Activated CD4-positive, alpha-beta T cell treated with anti-CD3 and anti-CD28 coated beads, Interleukin-2, amount 10 ng/mL, durations not matched to agents 7 days and 5 days (primary cell): ENCODE measurements around the gene CFAP65. TPM values are rescaled to one million over a fixed set of nuclear protein-coding genes. Genes with fewer than 3 reads are reported as not detected.

Source experiments
- CTCF ChIA-PET: fragments of 350-600 bp; sonication (Branson Sonifier 250); formaldehyde crosslinking; loops from one replicate; lab custom pipeline; 2021; ENCODE audit warnings: antibody characterized with exemption; lab: Charles Lee
- POLR2A ChIA-PET: fragments of 350-600 bp; sonication (Branson Sonifier 250); formaldehyde crosslinking; loops from one replicate; lab custom pipeline; 2021; ENCODE audit warnings: antibody characterized with exemption; lab: Charles Lee
- DNase-seq: peaks from one replicate; pipeline ENCODE4 v3.0.0-alpha.2; 2020
- H3K27ac Mint-ChIP-seq: one replicate; pipeline ENCODE4 v1.8.0; 2021; ENCODE audit warnings: mild to moderate bottlenecking, moderate library complexity, mixed read lengths
- H3K27me3 Mint-ChIP-seq: one replicate; pipeline ENCODE4 v1.8.0; 2021; ENCODE audit warnings: mixed read lengths
- H3K36me3 Mint-ChIP-seq: one replicate; pipeline ENCODE4 v1.8.0; 2021; ENCODE audit warnings: low read depth, mixed read lengths
- H3K4me1 Mint-ChIP-seq: one replicate; pipeline ENCODE4 v1.8.0; 2021; ENCODE audit warnings: mixed read lengths
- H3K4me3 Mint-ChIP-seq: one replicate; pipeline ENCODE4 v1.8.0; 2021; ENCODE audit warnings: mild to moderate bottlenecking, moderate library complexity, mixed read lengths
- H3K9me3 Mint-ChIP-seq: one replicate; pipeline ENCODE4 v1.8.0; 2021; ENCODE audit warnings: mixed read lengths
- total RNA-seq, 2 experiments: library from RNA; stranded (reverse); gene quantifications; one replicate each; pipeline ENCODE4 v1.2.3, GENCODE V29; 2021

CFAP65 gene
- total RNA-seq, 2 experiments from 2014 or later: not detected

DNA sequence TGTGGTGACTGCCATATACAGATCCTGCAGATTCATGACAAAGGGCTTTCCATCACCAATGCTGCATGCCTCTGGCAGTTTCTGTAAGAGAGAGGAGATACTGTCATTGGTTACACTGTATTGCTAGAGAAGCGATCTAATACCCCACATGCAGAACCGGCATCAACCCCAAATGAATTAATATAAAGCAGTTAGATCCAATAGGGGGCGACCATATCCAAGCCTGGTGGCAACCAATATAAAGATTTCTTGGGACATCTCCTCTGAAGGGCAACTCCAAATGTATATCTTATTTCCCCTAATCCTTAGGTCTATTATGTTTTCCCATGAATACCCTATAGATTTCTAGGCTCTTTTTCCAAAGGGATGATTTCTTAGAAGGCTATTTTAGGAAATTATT, 36.8 kb upstream of the CFAP65 start:
- ChIA-PET POLR2A (no interaction called here), CTCF (interaction anchor here (1.0 to 3.1 kb wide), 2 partner anchors 19 to 78 kb away, joined by 3 to 9 read pairs; no protein-coding TSS in a partner anchor)
- peaks cover 12% of the 10 kb centered on the region for H3K36me3 Mint-ChIP-seq
- no peak overlapping the region for H3K4me3 Mint-ChIP-seq
- DNase-seq: no peak
- no peaks in the 10 kb centered on the region for H3K27me3 Mint-ChIP-seq
- no peaks in the 10 kb centered on the region for H3K4me1 Mint-ChIP-seq
- H3K27ac Mint-ChIP-seq: no peak overlapping the region
- H3K9me3 Mint-ChIP-seq: no peaks in the 10 kb centered on the region

DNA sequence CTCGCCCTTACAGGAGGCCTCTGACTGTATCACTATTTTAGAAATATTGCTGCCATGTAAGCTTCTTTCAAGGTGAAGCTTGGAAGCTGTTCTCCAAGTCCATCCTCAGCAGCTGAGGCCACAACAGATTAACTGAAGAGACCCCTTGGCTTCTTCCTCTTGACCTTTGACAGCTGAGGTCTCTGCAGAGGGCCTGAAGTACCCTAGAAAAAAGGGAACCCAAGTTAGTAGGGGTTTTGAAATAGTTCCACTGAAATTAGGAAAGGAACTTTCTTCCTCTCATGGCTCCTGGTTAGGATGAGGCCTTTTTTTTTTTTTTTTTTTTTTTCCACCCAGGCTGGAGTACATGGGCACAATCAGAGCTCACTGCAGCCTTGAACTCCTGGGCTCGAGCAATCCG, 34.9 kb upstream of the CFAP65 start:
- POLR2A ChIA-PET: no interaction called here
- CTCF ChIA-PET: no interaction called here
- DNase-seq: no peak
- no peaks in the 10 kb centered on the region for H3K9me3 Mint-ChIP-seq
- no peaks in the 10 kb centered on the region for H3K27me3 Mint-ChIP-seq
- H3K36me3 Mint-ChIP-seq: peaks cover 12% of the 10 kb centered on the region
- no peak overlapping the region for H3K27ac Mint-ChIP-seq
- no peaks in the 10 kb centered on the region for H3K4me1 Mint-ChIP-seq
- H3K4me3 Mint-ChIP-seq: no peak overlapping the region

DNA sequence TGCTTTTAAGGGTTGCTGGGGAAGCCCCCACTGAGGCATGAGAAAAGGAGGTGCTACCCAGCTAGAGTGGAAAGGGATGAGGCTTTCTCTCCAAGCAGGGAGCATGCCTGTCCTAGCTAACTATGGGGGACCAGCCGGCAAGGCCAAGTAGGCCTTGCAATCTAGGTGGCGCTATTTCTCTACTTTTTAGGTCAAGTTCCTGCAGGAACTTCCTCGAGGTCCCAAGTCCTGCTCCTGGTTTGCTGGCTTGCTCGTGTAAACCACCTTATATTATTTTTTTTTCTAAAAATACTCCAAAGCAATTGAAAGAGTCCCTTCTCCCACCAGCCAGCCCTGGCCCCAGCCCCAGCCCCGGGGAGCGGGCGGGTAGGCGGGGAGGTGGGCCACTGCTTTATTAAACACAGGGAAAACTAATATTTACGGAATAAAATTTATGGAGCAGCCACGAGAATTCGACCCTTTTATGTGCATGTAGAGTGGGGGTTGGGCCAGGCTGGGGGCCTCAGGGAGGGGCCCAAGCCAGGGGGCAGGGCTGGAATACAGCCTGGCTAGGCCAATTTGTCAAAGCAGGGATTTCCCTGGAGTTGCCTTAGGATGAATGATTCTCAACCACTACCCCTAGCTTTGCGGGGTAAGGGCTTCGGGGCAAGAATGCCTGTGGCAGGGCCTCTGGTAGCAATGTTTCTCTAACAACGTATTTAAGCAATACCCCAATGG, 32.3 kb upstream of the CFAP65 start:
- peak; percentile 18 for DNase-seq
- ChIA-PET POLR2A (no interaction called here), CTCF (interaction anchor here (0.5 to 1.9 kb wide), 7 partner anchors 11 to 438 kb away, joined by 3 to 12 read pairs (median 3); no protein-coding TSS in a partner anchor)
- H3K27ac Mint-ChIP-seq: no peak overlapping the region
- H3K4me1 Mint-ChIP-seq: no peaks in the 10 kb centered on the region
- H3K36me3 Mint-ChIP-seq: peaks cover 12% of the 10 kb centered on the region
- no peaks in the 10 kb centered on the region for H3K9me3 Mint-ChIP-seq
- H3K27me3 Mint-ChIP-seq: no peaks in the 10 kb centered on the region
- no peak overlapping the region for H3K4me3 Mint-ChIP-seq

GRCh38 chr2:219072741-219073250, 31.5 kb upstream of the CFAP65 start:
- CTCF ChIA-PET: interaction anchor here (1.0 to 1.9 kb wide), 8 partner anchors 12 to 82 kb away, joined by 3 to 12 read pairs (median 4); no protein-coding TSS in a partner anchor
- H3K4me3 Mint-ChIP-seq: no peak overlapping the region
- H3K27ac Mint-ChIP-seq: no peak overlapping the region
- no peaks in the 10 kb centered on the region for H3K9me3 Mint-ChIP-seq
- peaks cover 12% of the 10 kb centered on the region for H3K36me3 Mint-ChIP-seq
- H3K27me3 Mint-ChIP-seq: no peaks in the 10 kb centered on the region
- DNase-seq: no peak
- H3K4me1 Mint-ChIP-seq: no peaks in the 10 kb centered on the region
- POLR2A ChIA-PET: no interaction called here

DNA sequence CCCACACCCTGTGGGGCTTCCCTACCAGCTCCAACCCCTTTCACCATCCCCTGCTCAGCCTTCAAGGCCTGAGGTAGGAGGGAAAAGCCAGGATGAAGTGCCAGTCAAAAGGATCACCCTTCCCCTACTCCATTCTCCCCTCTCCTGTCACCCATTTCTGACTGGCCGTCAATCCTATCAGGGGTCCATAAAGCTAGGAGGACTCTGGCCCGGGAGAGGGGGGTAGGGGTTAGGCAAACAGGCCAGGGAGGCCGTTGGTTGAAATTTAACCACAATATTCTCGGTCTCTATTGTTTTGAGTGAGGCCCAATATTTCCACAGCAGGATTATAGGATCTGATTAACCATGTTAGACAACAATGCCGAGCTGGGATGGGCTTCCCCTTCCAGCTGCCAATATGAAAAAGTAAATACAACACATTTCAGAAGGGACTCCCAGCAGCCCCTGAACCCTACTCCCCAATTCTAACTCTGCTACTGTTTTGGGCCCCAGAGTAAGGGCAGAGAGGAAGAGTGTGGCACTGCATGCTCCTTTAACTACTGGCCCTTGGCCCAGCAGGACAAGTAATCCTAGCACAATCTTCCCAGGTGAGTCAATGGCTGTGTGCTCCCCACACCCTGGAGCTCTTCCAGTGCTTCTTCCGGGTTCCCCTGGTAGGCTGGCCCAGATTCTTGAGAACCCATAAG, 30.0 kb upstream of the CFAP65 start:
- no peak overlapping the region for H3K27ac Mint-ChIP-seq
- no peak overlapping the region for H3K4me3 Mint-ChIP-seq
- ChIA-PET CTCF (interaction anchor here (1.0 to 1.8 kb wide), 4 partner anchors 14 to 42 kb away, joined by 3 to 5 read pairs (median 4); no protein-coding TSS in a partner anchor), POLR2A (no interaction called here)
- DNase-seq: no peak
- H3K27me3 Mint-ChIP-seq: no peaks in the 10 kb centered on the region
- no peaks in the 10 kb centered on the region for H3K9me3 Mint-ChIP-seq
- H3K4me1 Mint-ChIP-seq: no peaks in the 10 kb centered on the region
- peaks cover 8% of the 10 kb centered on the region for H3K36me3 Mint-ChIP-seq

DNA sequence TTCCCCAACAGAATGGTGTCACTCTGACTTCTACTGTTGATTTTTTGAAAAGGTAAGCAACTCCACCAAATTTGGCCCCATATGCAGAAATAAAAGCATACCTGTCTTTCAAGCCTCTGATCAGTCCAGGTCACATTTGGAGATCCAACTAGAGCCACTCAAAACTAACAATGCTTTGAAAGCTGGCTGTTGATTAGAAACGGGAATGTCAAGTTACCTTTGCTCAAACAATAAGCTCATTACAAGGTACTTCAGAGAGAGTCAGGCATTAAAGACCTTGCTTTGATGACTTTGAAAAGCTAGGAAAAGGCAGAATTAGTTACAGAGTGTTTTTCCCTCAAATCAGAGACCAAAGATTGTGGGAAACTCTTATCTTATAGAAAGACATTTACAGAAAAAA, 24.2 kb upstream of the CFAP65 start:
- H3K4me3 Mint-ChIP-seq: no peak overlapping the region
- ChIA-PET POLR2A (no interaction called here), CTCF (interaction anchor here (0.6 kb wide), 1 partner anchor 22 kb away, joined by 3 read pairs; no protein-coding TSS in a partner anchor)
- no peaks in the 10 kb centered on the region for H3K36me3 Mint-ChIP-seq
- H3K27ac Mint-ChIP-seq: no peak overlapping the region
- no peaks in the 10 kb centered on the region for H3K9me3 Mint-ChIP-seq
- peaks cover 38% of the 10 kb centered on the region for H3K27me3 Mint-ChIP-seq
- no peak for DNase-seq
- H3K4me1 Mint-ChIP-seq: peaks cover 4% of the 10 kb centered on the region

DNA sequence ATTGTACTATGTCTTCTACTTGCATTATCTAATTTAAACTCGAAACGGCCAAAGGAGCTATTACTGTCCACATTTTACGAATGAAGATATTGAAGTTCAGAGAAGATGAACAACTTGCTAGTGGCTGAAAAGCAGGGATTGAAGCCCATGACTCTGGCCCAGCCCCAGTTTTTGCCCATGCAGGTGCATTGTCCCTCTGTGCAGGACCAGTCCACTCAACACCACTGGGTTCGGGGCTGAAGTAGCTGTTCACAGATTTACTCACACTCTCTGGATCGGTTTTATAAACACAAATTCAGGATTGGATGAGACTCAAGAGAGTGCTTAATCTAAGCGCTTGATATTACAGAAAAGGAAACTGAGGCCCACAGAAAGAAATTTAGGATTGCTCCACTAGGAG, 20.8 kb upstream of the CFAP65 start:
- Mint-ChIP-seq H3K9me3 (no peaks in the 10 kb centered on the region), H3K4me3 (no peak overlapping the region), H3K4me1 (peaks cover 16% of the 10 kb centered on the region), H3K27ac (no peak overlapping the region), H3K36me3 (no peaks in the 10 kb centered on the region), H3K27me3 (peaks cover 68% of the 10 kb centered on the region)
- CTCF ChIA-PET: interaction anchor here (0.6 kb wide), 1 partner anchor 350 kb away, joined by 3 read pairs; no protein-coding TSS in a partner anchor
- POLR2A ChIA-PET: no interaction called here
- DNase-seq: no peak

DNA sequence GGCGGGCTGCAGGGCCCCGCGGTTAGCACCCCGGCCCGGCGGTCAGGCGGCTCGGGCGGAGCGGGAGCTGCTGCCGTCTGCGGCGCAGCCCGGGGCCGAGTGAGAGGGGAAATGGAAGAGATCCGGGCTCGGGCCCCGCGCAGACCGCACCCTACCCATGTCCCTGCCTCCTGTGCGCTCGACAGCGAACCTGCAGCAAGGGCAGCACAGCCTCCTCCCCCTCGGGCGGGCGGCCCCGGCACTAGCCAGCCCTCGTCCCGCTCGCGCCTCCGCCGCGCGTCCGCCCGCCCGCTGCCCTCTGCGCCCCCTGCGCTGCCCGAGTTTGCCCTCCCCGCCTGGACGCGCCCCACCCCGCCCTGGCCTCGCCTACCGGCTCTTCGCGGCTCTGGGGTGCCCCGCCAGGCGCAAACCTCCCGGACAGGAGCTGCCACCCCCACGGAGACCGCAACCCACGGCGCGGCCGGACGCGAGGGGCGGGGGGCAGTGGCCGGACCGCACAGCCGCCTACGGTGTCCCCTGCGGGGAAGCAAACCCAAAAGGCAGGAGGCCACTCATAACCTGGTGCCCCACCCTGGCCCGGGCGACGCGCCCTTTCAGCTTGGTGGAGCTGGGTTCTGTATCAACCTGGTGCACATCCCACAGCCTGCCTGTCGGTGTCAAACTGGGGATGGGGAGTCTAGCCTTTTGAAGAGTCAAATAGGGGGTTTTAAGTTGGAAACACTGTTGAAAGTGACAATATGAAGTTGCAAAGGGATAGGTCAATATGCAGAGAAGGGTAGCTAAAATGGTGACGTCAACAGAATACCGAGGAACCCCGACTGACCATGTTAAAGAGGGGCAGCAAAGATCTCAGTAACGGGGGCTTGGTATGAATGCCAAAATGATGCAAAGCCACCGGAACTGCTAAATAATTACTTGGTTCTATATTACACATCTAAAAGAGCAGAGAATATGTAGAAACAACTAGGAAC, 19.8 kb upstream of the CFAP65 start, which contains the start of gene IHH:
Gene IHH (minus strand): TSS at position 101 of the 971 bp plus-strand sequence. CDS start 454 bp downstream, outside the sequence.
- Mint-ChIP-seq H3K9me3 (no peaks in the 10 kb centered on the region), H3K4me3 (no peak within 1 kb of the TSS), H3K27ac (no peak within 1 kb of the TSS), H3K4me1 (peaks cover 16% of the 10 kb centered on the region), H3K36me3 (no peaks in the 10 kb centered on the region), H3K27me3 (peaks cover 77% of the 10 kb centered on the region)
- ChIA-PET POLR2A (no interaction called here), CTCF (interaction anchor here (0.5 to 2.1 kb wide), 5 partner anchors 41 to 423 kb away, joined by 3 to 6 read pairs (median 3); no protein-coding TSS in a partner anchor)
- DNase-seq: peak; percentile 16

DNA sequence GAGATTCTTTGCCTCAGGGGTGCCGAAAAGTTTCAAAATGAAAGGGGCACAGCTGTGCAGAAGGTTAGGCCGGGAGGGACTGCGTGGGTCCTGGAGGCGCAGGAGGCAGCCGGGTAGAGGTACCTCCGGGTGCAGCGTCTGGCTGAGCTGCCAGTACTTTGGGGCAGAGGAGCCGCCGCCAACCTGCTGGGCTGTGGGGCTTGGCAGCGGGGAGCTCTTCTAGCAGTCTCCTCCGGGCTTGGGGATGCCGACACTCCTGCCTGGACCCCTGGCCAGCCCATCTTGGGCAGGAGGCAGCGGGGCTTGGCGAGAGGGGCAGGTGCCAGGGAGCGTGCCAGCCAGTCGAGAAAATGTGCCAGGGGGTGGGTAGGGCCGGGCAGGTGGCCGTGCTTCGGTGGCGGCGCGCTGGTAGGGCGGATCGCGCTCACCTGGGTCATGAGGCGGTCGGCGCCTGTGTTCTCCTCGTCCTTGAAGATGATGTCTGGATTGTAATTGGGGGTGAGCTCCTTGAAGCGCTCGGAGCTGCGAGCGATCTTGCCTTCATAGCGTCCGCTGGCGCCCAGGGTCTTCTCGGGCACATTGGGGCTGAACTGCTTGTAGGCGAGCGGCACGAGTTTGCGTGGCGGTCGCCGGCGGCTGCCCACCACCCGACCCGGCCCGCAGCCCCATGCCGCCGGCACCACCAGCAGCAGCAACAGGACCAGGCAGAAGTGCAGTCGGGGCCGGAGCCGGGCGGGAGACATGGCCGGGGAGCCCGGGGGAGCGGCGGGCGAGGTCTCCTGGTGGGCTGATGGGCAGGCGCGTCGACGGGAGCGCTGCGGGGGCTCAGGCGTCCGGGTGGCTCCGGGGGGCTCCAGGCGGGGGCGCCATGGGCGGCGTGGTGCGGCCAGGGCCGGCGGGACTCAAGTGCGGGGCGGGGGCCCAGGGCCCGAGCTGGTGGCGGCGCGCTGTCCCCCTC, 18.7 kb upstream of the CFAP65 start:
- no peak overlapping the region for H3K27ac Mint-ChIP-seq
- ChIA-PET CTCF (interaction anchor here (0.5 to 4.8 kb wide), 10 partner anchors 20 to 424 kb away, joined by 3 to 30 read pairs (median 8); no protein-coding TSS in a partner anchor), POLR2A (no interaction called here)
- peaks cover 77% of the 10 kb centered on the region for H3K27me3 Mint-ChIP-seq
- no peak for DNase-seq
- no peaks in the 10 kb centered on the region for H3K9me3 Mint-ChIP-seq
- no peaks in the 10 kb centered on the region for H3K36me3 Mint-ChIP-seq
- peaks cover 16% of the 10 kb centered on the region for H3K4me1 Mint-ChIP-seq
- H3K4me3 Mint-ChIP-seq: no peak overlapping the region

- POLR2A ChIA-PET: no interaction called here
- Mint-ChIP-seq H3K4me1 (peaks cover 16% of the 10 kb centered on the region), H3K4me3 (no peak overlapping the region), H3K27ac (no peak overlapping the region), H3K27me3 (peaks cover 70% of the 10 kb centered on the region), H3K36me3 (no peaks in the 10 kb centered on the region), H3K9me3 (no peaks in the 10 kb centered on the region)
- CTCF ChIA-PET: interaction anchor here (0.9 to 4.8 kb wide), 12 partner anchors 20 to 236 kb away, joined by 3 to 30 read pairs (median 6); no protein-coding TSS in a partner anchor
- DNase-seq: no peak
Observed at GRCh38 chr2:219059375-219059724, 18.0 kb upstream of the CFAP65 start.
